MM.1S (cell line): ENCODE measurements around the gene SLC13A3.

Experiments used
- DNase-seq: peaks from one replicate; pipeline ENCODE4 v3.0.0-alpha.2; 2015
- H2AFZ ChIP-seq: fragments of 300-600 bp; sonication (generic); 2 replicates; pipeline ENCODE4 v1.6.0; 2016; ENCODE audit warnings: antibody characterized with exemption, low read length
- H3F3A ChIP-seq: fragments of 300-600 bp; sonication (generic); 2 replicates; pipeline ENCODE4 v1.6.1; 2016; ENCODE audit warnings: mild to moderate bottlenecking, antibody characterized with exemption, low read length, moderate library complexity, mixed read lengths; ENCODE audit not compliant: insufficient read depth
- H3K27ac ChIP-seq: fragments of 300-600 bp; sonication (generic); 2 replicates; pipeline ENCODE4 v1.5.1; 2016; ENCODE audit warnings: mild to moderate bottlenecking, low read length
- H3K27me3 ChIP-seq: fragments of 300-600 bp; sonication (generic); replicated peaks from 2 replicates; pipeline ENCODE4 v1.6.0; 2016; ENCODE audit warnings: low read length; ENCODE audit not compliant: insufficient read depth
- H3K36me3 ChIP-seq: fragments of 300-600 bp; sonication (generic); replicated peaks from 2 replicates; pipeline ENCODE4 v1.6.1; 2016; ENCODE audit warnings: mild to moderate bottlenecking, low read length, mixed read lengths; ENCODE audit not compliant: insufficient read depth
- H3K4me1 ChIP-seq: fragments of 300-600 bp; sonication (generic); 2 replicates; pipeline ENCODE4 v1.6.1; 2016; ENCODE audit warnings: low read length, mixed read lengths
- H3K4me2 ChIP-seq: fragments of 300-600 bp; sonication (generic); 2 replicates; pipeline ENCODE4 v1.6.0; 2016; ENCODE audit warnings: low read depth, low read length
- H3K4me3 ChIP-seq: fragments of 300-600 bp; sonication (generic); 2 replicates; pipeline ENCODE4 v1.5.1; 2016; ENCODE audit warnings: low read length, mixed read lengths
- H3K79me2 ChIP-seq: fragments of 300-600 bp; sonication (generic); 2 replicates; pipeline ENCODE4 v1.6.1; 2016; ENCODE audit warnings: mixed run types, low read length, mixed read lengths
- H3K9ac ChIP-seq: fragments of 300-600 bp; sonication (generic); 2 replicates; pipeline ENCODE4 v1.6.1; 2016; ENCODE audit warnings: low read length, mixed read lengths
- H3K9me2 ChIP-seq: fragments of 300-600 bp; sonication (generic); replicated peaks from 2 replicates; pipeline ENCODE4 v1.6.1; 2016; ENCODE audit warnings: mild to moderate bottlenecking, low read length, mixed read lengths; ENCODE audit not compliant: insufficient read depth
- H3K9me3 ChIP-seq: fragments of 300-600 bp; sonication (generic); replicated peaks from 2 replicates; pipeline ENCODE4 v1.6.1; 2016; ENCODE audit warnings: mild to moderate bottlenecking, low read length, mixed read lengths; ENCODE audit not compliant: insufficient read depth
- H4K20me1 ChIP-seq: fragments of 300-600 bp; sonication (generic); 2 replicates; pipeline ENCODE4 v1.6.1; 2016; ENCODE audit warnings: mild to moderate bottlenecking, low read length, moderate library complexity, mixed read lengths; ENCODE audit not compliant: insufficient read depth
- CTCF ChIP-seq: fragments of 300-600 bp; sonication (generic); IDR thresholded peaks from 2 replicates; pipeline ENCODE4 v1.5.1; 2016; ENCODE audit warnings: antibody characterized with exemption, low read length, mixed read lengths
- EZH2 ChIP-seq: fragments of 300-600 bp; sonication (generic); optimal IDR thresholded peaks from 2 replicates; pipeline ENCODE3; 2017; ENCODE audit warnings: low read depth, mild to moderate bottlenecking, antibody characterized with exemption, low read length, mixed read lengths
- EZH2phosphoT487 ChIP-seq: fragments of 300-600 bp; sonication (generic); IDR thresholded peaks from 2 replicates; pipeline ENCODE4 v1.6.1; 2018; ENCODE audit warnings: antibody characterized with exemption, low read length

The SLC13A3 gene

GRCh38 chr20:46580613-46581205 lies 70.5 kb downstream of the SLC13A3 start:
- no peaks in the 10 kb centered on the region for H3K36me3 ChIP-seq
- H3F3A ChIP-seq: no peaks in the 10 kb centered on the region
- TF ChIP-seq EZH2 (no peak), CTCF (no peak), EZH2phosphoT487 (no peak)
- no peaks in the 10 kb centered on the region for H3K27me3 ChIP-seq
- H3K9me2 ChIP-seq: no peaks in the 10 kb centered on the region
- H3K9ac ChIP-seq: no peak overlapping the region
- H4K20me1 ChIP-seq: no peaks in the 10 kb centered on the region
- H3K4me3 ChIP-seq: no peak overlapping the region
- no peaks in the 10 kb centered on the region for H3K79me2 ChIP-seq
- no peak overlapping the region for H3K4me2 ChIP-seq
- no peaks in the 10 kb centered on the region for H3K9me3 ChIP-seq
- H2AFZ ChIP-seq: no peak overlapping the region
- no peaks in the 10 kb centered on the region for H3K4me1 ChIP-seq
- H3K27ac ChIP-seq: no peak overlapping the region
- no peak for DNase-seq

- H3K79me2 ChIP-seq: no peaks in the 10 kb centered on the region
- no peak overlapping the region for H3K4me2 ChIP-seq
- H3K9ac ChIP-seq: no peak overlapping the region
- no peaks in the 10 kb centered on the region for H3K9me3 ChIP-seq
- no peak for DNase-seq
- no peak overlapping the region for H3K4me3 ChIP-seq
- H4K20me1 ChIP-seq: no peaks in the 10 kb centered on the region
- H3K27ac ChIP-seq: no peak overlapping the region
- no peaks in the 10 kb centered on the region for H3F3A ChIP-seq
- no peak overlapping the region for H2AFZ ChIP-seq
- H3K36me3 ChIP-seq: no peaks in the 10 kb centered on the region
- no peaks in the 10 kb centered on the region for H3K27me3 ChIP-seq
- no peaks in the 10 kb centered on the region for H3K9me2 ChIP-seq
- no peak for TF ChIP-seq EZH2phosphoT487
- TF ChIP-seq EZH2: no peak
- TF ChIP-seq CTCF: no peak
- no peaks in the 10 kb centered on the region for H3K4me1 ChIP-seq
Measured at GRCh38 chr20:46578745-46579144, 72.5 kb downstream of the SLC13A3 start.

- Histone ChIP-seq H3K9me3 (no peaks in the 10 kb centered on the region), H3K4me3 (no peak overlapping the region), H3K4me2 (no peak overlapping the region), H3F3A (no peaks in the 10 kb centered on the region), H3K36me3 (no peaks in the 10 kb centered on the region), H3K9me2 (no peaks in the 10 kb centered on the region), H3K4me1 (no peaks in the 10 kb centered on the region), H3K27me3 (no peaks in the 10 kb centered on the region), H3K79me2 (no peaks in the 10 kb centered on the region), H4K20me1 (no peaks in the 10 kb centered on the region), H3K27ac (no peak overlapping the region), H2AFZ (no peak overlapping the region), H3K9ac (no peak overlapping the region)
- TF ChIP-seq CTCF (no peak), EZH2 (no peak), EZH2phosphoT487 (no peak)
- no peak for DNase-seq
Measured at GRCh38 chr20:46576774-46577395, 74.4 kb downstream of the SLC13A3 start.
